Measurements from ENCODE around the gene ADGRG2.

DNA sequence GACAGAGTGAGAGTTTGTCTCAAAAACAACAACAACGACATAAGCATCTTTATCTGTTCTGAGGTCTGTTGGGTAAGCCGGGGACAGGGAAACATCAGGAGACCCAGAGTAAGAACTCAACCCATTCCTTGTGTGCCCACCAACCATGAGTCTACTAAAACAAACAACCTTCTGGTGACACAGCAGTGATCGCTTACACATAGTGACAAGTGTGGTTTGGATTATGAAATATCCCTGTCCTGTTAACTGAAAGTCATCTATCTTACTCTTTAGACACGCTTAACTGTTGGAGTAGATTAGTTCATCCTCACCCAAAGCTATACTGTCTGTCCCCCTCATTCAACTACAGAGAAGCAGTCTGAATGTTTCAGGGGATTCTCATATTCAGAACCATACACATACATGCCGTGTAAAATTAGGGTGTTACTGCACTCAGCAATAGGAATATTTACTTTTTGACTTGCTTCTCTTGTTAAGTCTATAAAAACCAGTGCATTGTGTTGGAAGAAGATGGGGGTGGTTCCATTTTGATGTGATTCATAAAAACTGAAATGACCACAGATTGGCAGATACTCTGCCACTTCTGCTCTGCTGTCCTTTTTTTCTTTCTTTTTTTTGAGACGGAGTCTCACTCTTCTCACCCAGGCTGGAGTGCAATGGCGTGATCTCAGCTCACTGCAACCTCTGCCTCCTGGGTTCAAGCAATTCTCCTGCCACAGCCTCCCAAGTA, 165.8 kb downstream of the ADGRG2 start:
- no peak for TF ChIP-seq CREB1 (IDR thresholded peaks at IDR 0.05; ENCODE audit: low read depth)
- TF ChIP-seq EP300 (IDR thresholded peaks at IDR 0.05; ENCODE audit: borderline replicate concordance) = no peak
